NT2/D1 (cell line): ENCODE measurements around the gene NT5C3B.

Experiments
- DNase-seq: peaks from one replicate; pipeline ENCODE4 v3.0.0-alpha.2; 2011; ENCODE audit warnings: low read depth, low spot score
- H3K27me3 ChIP-seq: 2 replicates; pipeline ENCODE4 v1.6.0; 2011; ENCODE audit warnings: mild to moderate bottlenecking; ENCODE audit not compliant: insufficient read length, insufficient read depth
- H3K36me3 ChIP-seq: 2 replicates; pipeline ENCODE4 v1.6.1; 2011; ENCODE audit warnings: mild to moderate bottlenecking, low read length, mixed read lengths; ENCODE audit not compliant: insufficient read depth, insufficient read length
- H3K4me1 ChIP-seq: 2 replicates; pipeline ENCODE4 v1.5.1; 2011; ENCODE audit not compliant: insufficient read depth, insufficient read length
- H3K4me3 ChIP-seq: 2 replicates; pipeline ENCODE4 v1.5.1; 2011; ENCODE audit warnings: low read depth; ENCODE audit not compliant: insufficient read length
- H3K9ac ChIP-seq: 2 replicates; pipeline ENCODE4 v1.6.0; 2011; ENCODE audit warnings: low read depth; ENCODE audit not compliant: insufficient read length
- H3K9me3 ChIP-seq: 2 replicates; pipeline ENCODE4 v1.5.1; 2011; ENCODE audit warnings: mild to moderate bottlenecking, low read length; ENCODE audit not compliant: insufficient read depth
- SUZ12 ChIP-seq: IDR thresholded peaks from 2 replicates; pipeline ENCODE4 v1.6.1; 2011; ENCODE audit not compliant: insufficient read length, insufficient read depth; ENCODE audit errors: extremely low read depth
- YY1 ChIP-seq: IDR thresholded peaks from 2 replicates; pipeline ENCODE4 v1.6.1; 2011; ENCODE audit not compliant: insufficient read length, insufficient read depth
- ZNF274 ChIP-seq: IDR thresholded peaks from 2 replicates; pipeline ENCODE4 v1.6.1; 2011; ENCODE audit warnings: mild to moderate bottlenecking, low read depth, low read length

The NT5C3B gene

GRCh38 chr17:41813152-41813680 lies 22.8 kb downstream of the NT5C3B start:
- Histone ChIP-seq H3K9ac (peak overlapping the region; percentile 91), H3K9me3 (no peaks in the 10 kb centered on the region), H3K4me3 (peak overlapping the region; percentile 87), H3K27me3 (no peaks in the 10 kb centered on the region), H3K36me3 (peaks cover 46% of the 10 kb centered on the region), H3K4me1 (peaks cover 22% of the 10 kb centered on the region)
- TF ChIP-seq ZNF274 (no peak), SUZ12 (no peak), YY1 (no peak)
- DNase-seq, result no peak

GRCh38 chr17:41812381-41813151 lies 23.5 kb downstream of the NT5C3B start, which contains the start of gene FKBP10:
FKBP10 (plus strand) TSS chr17:41813004; CDS start chr17:41813035, 31 bp downstream.
- Histone ChIP-seq H3K27me3 (no peaks in the 10 kb centered on the region), H3K36me3 (peaks cover 47% of the 10 kb centered on the region), H3K9ac (peak within 1 kb of the TSS; percentile 91), H3K4me1 (peaks cover 20% of the 10 kb centered on the region), H3K9me3 (no peaks in the 10 kb centered on the region), H3K4me3 (peak within 1 kb of the TSS; percentile 87)
- TF ChIP-seq SUZ12, result no peak
- TF ChIP-seq ZNF274, result no peak
- no peak for TF ChIP-seq YY1
- DNase-seq, result peak; percentile 88

- no peak for DNase-seq
- no peaks in the 10 kb centered on the region for H3K27me3 ChIP-seq
- TF ChIP-seq SUZ12, result no peak
- TF ChIP-seq YY1, result no peak
- TF ChIP-seq ZNF274, result no peak
- no peaks in the 10 kb centered on the region for H3K9me3 ChIP-seq
- H3K36me3 ChIP-seq, result peaks cover 45% of the 10 kb centered on the region
- peak within 1 kb of the TSS; percentile 91 for H3K9ac ChIP-seq
- peaks cover 16% of the 10 kb centered on the region for H3K4me1 ChIP-seq
- H3K4me3 ChIP-seq, result peak within 1 kb of the TSS; percentile 87
Measured at GRCh38 chr17:41811549-41812380, 24.3 kb downstream of the NT5C3B start, which contains the start of gene P3H4. P3H4 (minus strand) TSS chr17:41811949; CDS start chr17:41811915, 34 bp downstream.

- peak overlapping the region; percentile 91 for H3K9ac ChIP-seq
- H3K36me3 ChIP-seq, result peaks cover 48% of the 10 kb centered on the region
- DNase-seq, result no peak
Measured at GRCh38 chr17:41810659-41811548, 25.1 kb downstream of the NT5C3B start.

GRCh38 chr17:41806685-41807445 lies 29.2 kb downstream of the NT5C3B start:
- Histone ChIP-seq H3K27me3 (no peaks in the 10 kb centered on the region), H3K4me1 (peaks cover 14% of the 10 kb centered on the region), H3K4me3 (no peak overlapping the region), H3K9me3 (no peaks in the 10 kb centered on the region), H3K36me3 (peaks cover 59% of the 10 kb centered on the region), H3K9ac (no peak overlapping the region)
- TF ChIP-seq YY1 (no peak), SUZ12 (no peak), ZNF274 (no peak)
- no peak for DNase-seq

More at GRCh38 chr17:41810659-41811548, 25.1 kb downstream of the NT5C3B start:
- H3K4me3 ChIP-seq, result peak overlapping the region; percentile 87
- H3K4me1 ChIP-seq, result peaks cover 13% of the 10 kb centered on the region
- no peak for TF ChIP-seq SUZ12
- TF ChIP-seq ZNF274, result no peak
- TF ChIP-seq YY1, result no peak
- H3K27me3 ChIP-seq, result no peaks in the 10 kb centered on the region
- no peaks in the 10 kb centered on the region for H3K9me3 ChIP-seq
